HG03108 (cell line): ENCODE results near the gene HERPUD2.
"Not testable (repeated sequence)": the region's sequence is repeated elsewhere in the genome, so short reads cannot be mapped to it uniquely, and the experiment has no call there.

Source experiments
- ATAC-seq: cut with Tn5 transposase; IDR thresholded peaks from one replicate; pipeline ENCODE4 v1.9.1; 2021; ENCODE audit warnings: moderate library complexity; ENCODE audit not compliant: unreplicated experiment

The HERPUD2 gene

GRCh38 chr7:35714862-35715261 is 19.9 kb upstream of the HERPUD2 start:
- ATAC-seq, result no peak

- no peak for ATAC-seq
These were observed 19.5 kb upstream of the HERPUD2 start for GRCh38 chr7:35714407-35714806.

- ATAC-seq, result no peak
These were observed 17.8 kb upstream of the HERPUD2 start for GRCh38 chr7:35712563-35713226.

- ATAC-seq, result no peak
These were observed 12.5 kb upstream of the HERPUD2 start for GRCh38 chr7:35707422-35707821.

- ATAC-seq, result no peak
These were observed 11.1 kb upstream of the HERPUD2 start for GRCh38 chr7:35705932-35706461.

- ATAC-seq, result no peak
These were observed 9.3 kb upstream of the HERPUD2 start for GRCh38 chr7:35704261-35704660.

GRCh38 chr7:35702541-35702940 is 7.6 kb upstream of the HERPUD2 start:
- ATAC-seq, result no peak

GRCh38 chr7:35701287-35701900 is 6.5 kb upstream of the HERPUD2 start:
- no peak for ATAC-seq

- no peak for ATAC-seq
These were observed 5.9 kb upstream of the HERPUD2 start for GRCh38 chr7:35700865-35701264.

GRCh38 chr7:35700333-35700732 is 5.4 kb upstream of the HERPUD2 start:
- ATAC-seq, result no peak

GRCh38 chr7:35699796-35700305 is 4.9 kb upstream of the HERPUD2 start:
- ATAC-seq, result no peak

- not testable (repeated sequence) for ATAC-seq
These were observed 3.4 kb upstream of the HERPUD2 start for GRCh38 chr7:35698382-35698781.

- ATAC-seq, result no peak
These were observed 2.7 kb upstream of the HERPUD2 start for GRCh38 chr7:35697414-35698175.

GRCh38 chr7:35695987-35696386 is 1.1 kb upstream of the HERPUD2 start:
- no peak for ATAC-seq

GRCh38 chr7:35695473-35695850 is 527 bp upstream of the HERPUD2 start:
- ATAC-seq, result no peak

- ATAC-seq, result peak; percentile 6
These were observed 663 bp downstream of the HERPUD2 start for GRCh38 chr7:35694161-35694783.

GRCh38 chr7:35691827-35692307 is 3.1 kb downstream of the HERPUD2 start:
- no peak for ATAC-seq

- ATAC-seq, result no peak
These were observed 3.6 kb downstream of the HERPUD2 start for GRCh38 chr7:35691366-35691765.

GRCh38 chr7:35690614-35691013 is 4.3 kb downstream of the HERPUD2 start:
- not testable (repeated sequence) for ATAC-seq

GRCh38 chr7:35685781-35686180 is 9.2 kb downstream of the HERPUD2 start:
- no peak for ATAC-seq
